ENCODE data around the gene ENTR1.

Gene ENTR1

GRCh38 chr9:136400038-136400834 is 10.2 kb downstream of the ENTR1 start, which contains the start of gene SNAPC4:
Gene SNAPC4 (minus strand): TSS chr9:136400170. CDS start chr9:136398428, 1,742 bp downstream.
- Histone ChIP-seq H3K27ac (peak within 1 kb of the TSS; percentile 41 to 64), H3K4me3 (peak within 1 kb of the TSS; percentile 99)
- peak; percentile 82 for TF ChIP-seq CTCF (IDR thresholded peaks at IDR 0.05)
- DNase-seq (ENCODE audit: low spot score) = peak; percentile 88

GRCh38 chr9:136399176-136400037 is 11.0 kb downstream of the ENTR1 start:
- peak overlapping the region; percentile 99 for H3K4me3 ChIP-seq
- no peak for DNase-seq (ENCODE audit: low spot score)
- H3K27ac ChIP-seq = peak overlapping the region in 1 of 2 donors; percentile 64
- no peak for TF ChIP-seq CTCF (IDR thresholded peaks at IDR 0.05)

GRCh38 chr9:136398286-136398685 is 12.1 kb downstream of the ENTR1 start:
- DNase-seq (ENCODE audit: low spot score) = no peak
- H3K27ac ChIP-seq = no peak overlapping the region
- no peak for TF ChIP-seq CTCF (IDR thresholded peaks at IDR 0.05)
- H3K4me3 ChIP-seq = no peak overlapping the region

GRCh38 chr9:136397643-136398042 is 12.8 kb downstream of the ENTR1 start:
- Histone ChIP-seq H3K4me3 (no peak overlapping the region), H3K27ac (no peak overlapping the region)
- no peak for DNase-seq (ENCODE audit: low spot score)
- no peak for TF ChIP-seq CTCF (IDR thresholded peaks at IDR 0.05)

- H3K4me3 ChIP-seq = no peak overlapping the region
- no peak for DNase-seq (ENCODE audit: low spot score)
- no peak overlapping the region for H3K27ac ChIP-seq
- no peak for TF ChIP-seq CTCF (IDR thresholded peaks at IDR 0.05)
Observed at GRCh38 chr9:136396219-136396515, 14.2 kb downstream of the ENTR1 start.

GRCh38 chr9:136395345-136396218 is 14.8 kb downstream of the ENTR1 start:
- no peak overlapping the region for H3K4me3 ChIP-seq
- TF ChIP-seq CTCF (IDR thresholded peaks at IDR 0.05) = no peak
- no peak for DNase-seq (ENCODE audit: low spot score)
- no peak overlapping the region for H3K27ac ChIP-seq
